Activated T-cell treated with anti-CD3 and anti-CD28 coated beads, Interleukin-2, amount 50 U/mL, for 72 hours (primary cell): ENCODE measurements around the gene VSIG8. TPM values are rescaled to one million over a fixed set of nuclear protein-coding genes. Genes with fewer than 3 reads are reported as not detected.

Source experiments
- ATAC-seq, 2 donors: fragments of 150-1000 bp; cut with Tn5 transposase; replicated peaks in 1 of 2; 2 replicates each; pipeline ENCODE4 v1.10.0; 2021; ENCODE audit warnings: moderate library complexity in 2 of 2, mild to moderate bottlenecking in 1 of 2
- DNase-seq, 2 donors: peaks; one replicate each; pipeline ENCODE4 v3.0.0; 2021 to 2022; ENCODE audit warnings: mixed read lengths in 1 of 2
- H3K27ac Mint-ChIP-seq: one replicate; pipeline ENCODE4 v1.8.0; 2022; ENCODE audit warnings: mild to moderate bottlenecking, moderate library complexity, mixed read lengths
- H3K27me3 Mint-ChIP-seq: one replicate; pipeline ENCODE4 v1.8.0; 2022; ENCODE audit warnings: low read depth, mixed read lengths
- H3K36me3 Mint-ChIP-seq, 2 donors: one replicate each; pipeline ENCODE4 v1.8.0; 2022; ENCODE audit warnings: mixed read lengths in 2 of 2, mild to moderate bottlenecking in 1 of 2; ENCODE audit not compliant: insufficient read depth in 2 of 2
- H3K4me1 Mint-ChIP-seq: one replicate; pipeline ENCODE4 v1.8.0; 2022; ENCODE audit warnings: low read depth, mixed read lengths
- H3K4me3 Mint-ChIP-seq, 2 donors: one replicate each; pipeline ENCODE4 v1.8.0; 2022; ENCODE audit warnings: mild to moderate bottlenecking in 2 of 2, mixed read lengths in 2 of 2, moderate library complexity in 2 of 2
- H3K9me3 Mint-ChIP-seq, 2 donors: one replicate each; pipeline ENCODE4 v1.8.0; 2022; ENCODE audit warnings: mixed read lengths in 2 of 2
- total RNA-seq, 2 donors: library from RNA; stranded (reverse); gene quantifications; one replicate each; pipeline ENCODE4 v1.2.3, GENCODE V29; 2022

VSIG8 gene
- total RNA-seq, 2 donors from 2014 or later: not detected

GRCh38 chr1:159828581-159829272, 33.7 kb downstream of the VSIG8 start:
- H3K4me3 Mint-ChIP-seq: peak overlapping the region in 1 of 2 donors; percentile 6
- no peaks in the 10 kb centered on the region for H3K27me3 Mint-ChIP-seq
- peaks cover 59% of the 10 kb centered on the region for H3K4me1 Mint-ChIP-seq
- ATAC-seq (peak in 1 of 2 donors; percentile 10), DNase-seq (no peak)
- no peak overlapping the region for H3K27ac Mint-ChIP-seq
- H3K9me3 Mint-ChIP-seq: no peaks in the 10 kb centered on the region
- peaks cover 0 to 1% of the 10 kb centered on the region in 2 donors for H3K36me3 Mint-ChIP-seq

DNA sequence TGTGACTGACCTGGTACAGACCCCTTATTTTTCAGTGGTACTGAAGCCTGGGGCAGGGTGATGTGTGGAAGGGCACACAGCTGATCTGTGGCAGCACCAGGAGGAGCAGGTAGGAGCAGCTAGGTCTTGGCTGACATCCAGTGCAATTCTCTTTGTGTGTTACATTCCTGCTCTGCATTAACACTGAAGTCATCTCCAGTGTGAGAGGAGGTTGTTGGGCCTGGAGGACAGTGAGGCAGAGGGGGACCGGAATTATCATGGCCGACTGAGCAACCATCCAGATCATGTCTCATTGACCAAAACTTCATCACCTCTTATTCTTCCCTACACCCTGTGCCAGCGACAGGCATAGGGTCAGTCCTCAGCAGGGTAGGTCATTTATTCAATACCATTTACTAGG, 34.3 kb downstream of the VSIG8 start:
- Mint-ChIP-seq H3K4me1 (peaks cover 59% of the 10 kb centered on the region), H3K27ac (no peak overlapping the region), H3K4me3 (no peak overlapping the region), H3K9me3 (no peaks in the 10 kb centered on the region), H3K36me3 (peaks cover 0 to 1% of the 10 kb centered on the region in 2 donors), H3K27me3 (no peaks in the 10 kb centered on the region)
- ATAC-seq (no peak), DNase-seq (no peak)

- Mint-ChIP-seq H3K4me3 (peak overlapping the region in 1 of 2 donors; percentile 12), H3K27me3 (no peaks in the 10 kb centered on the region), H3K9me3 (no peaks in the 10 kb centered on the region), H3K27ac (no peak overlapping the region), H3K4me1 (peaks cover 59% of the 10 kb centered on the region), H3K36me3 (peaks cover 0 to 1% of the 10 kb centered on the region in 2 donors)
- ATAC-seq (no peak), DNase-seq (no peak)
Measured at GRCh38 chr1:159827549-159827948, 34.9 kb downstream of the VSIG8 start.

- ATAC-seq (peak; percentile 5 to 8), DNase-seq (no peak)
- H3K27me3 Mint-ChIP-seq: no peaks in the 10 kb centered on the region
- H3K36me3 Mint-ChIP-seq: peaks cover 0 to 1% of the 10 kb centered on the region in 2 donors
- H3K27ac Mint-ChIP-seq: peak overlapping the region; percentile 18
- peak overlapping the region; percentile 14 to 68 for H3K4me3 Mint-ChIP-seq
- H3K4me1 Mint-ChIP-seq: peaks cover 59% of the 10 kb centered on the region
- no peaks in the 10 kb centered on the region for H3K9me3 Mint-ChIP-seq
Measured at GRCh38 chr1:159827102-159827490, 35.4 kb downstream of the VSIG8 start.

- Mint-ChIP-seq H3K27ac (peak within 1 kb of the TSS; percentile 18), H3K27me3 (no peaks in the 10 kb centered on the region), H3K9me3 (no peaks in the 10 kb centered on the region), H3K36me3 (peaks cover 0 to 1% of the 10 kb centered on the region in 2 donors), H3K4me3 (peak within 1 kb of the TSS; percentile 19 to 68), H3K4me1 (peaks cover 59% of the 10 kb centered on the region)
- DNase-seq (peak; percentile 71 to 77), ATAC-seq (peak; percentile 89 to 90)
Measured at GRCh38 chr1:159826441-159827101, 35.9 kb downstream of the VSIG8 start, which contains the start of gene SLAMF8. Gene SLAMF8, plus strand, starts transcription at chr1:159826873. Its CDS starts 26 bp downstream, at chr1:159826899.

DNA sequence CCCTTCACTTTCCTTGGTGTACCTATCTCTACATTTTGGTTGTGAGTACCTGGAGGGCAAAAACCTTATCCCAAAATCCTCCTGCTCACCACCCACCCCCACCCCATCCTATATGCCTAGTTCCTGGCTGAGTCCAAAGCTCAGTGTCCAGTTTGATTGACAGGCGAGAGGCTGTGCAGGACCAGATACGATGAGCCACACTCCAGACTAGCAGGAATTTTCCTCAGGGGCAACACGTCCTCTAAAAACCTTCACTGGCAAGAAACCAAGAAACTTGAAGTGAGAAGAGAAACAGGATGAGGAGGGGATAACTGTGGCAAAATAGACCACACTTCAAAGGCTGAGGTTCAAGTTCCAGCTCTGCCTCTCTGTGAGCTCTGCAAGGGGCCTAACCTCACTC, 36.9 kb downstream of the VSIG8 start:
- no peak overlapping the region for H3K27ac Mint-ChIP-seq
- H3K36me3 Mint-ChIP-seq: peaks cover 0 to 1% of the 10 kb centered on the region in 2 donors
- no peak for DNase-seq
- no peaks in the 10 kb centered on the region for H3K9me3 Mint-ChIP-seq
- peak overlapping the region in 1 of 2 donors; percentile 65 for H3K4me3 Mint-ChIP-seq
- no peaks in the 10 kb centered on the region for H3K27me3 Mint-ChIP-seq
- peaks cover 59% of the 10 kb centered on the region for H3K4me1 Mint-ChIP-seq
- no peak for ATAC-seq

DNA sequence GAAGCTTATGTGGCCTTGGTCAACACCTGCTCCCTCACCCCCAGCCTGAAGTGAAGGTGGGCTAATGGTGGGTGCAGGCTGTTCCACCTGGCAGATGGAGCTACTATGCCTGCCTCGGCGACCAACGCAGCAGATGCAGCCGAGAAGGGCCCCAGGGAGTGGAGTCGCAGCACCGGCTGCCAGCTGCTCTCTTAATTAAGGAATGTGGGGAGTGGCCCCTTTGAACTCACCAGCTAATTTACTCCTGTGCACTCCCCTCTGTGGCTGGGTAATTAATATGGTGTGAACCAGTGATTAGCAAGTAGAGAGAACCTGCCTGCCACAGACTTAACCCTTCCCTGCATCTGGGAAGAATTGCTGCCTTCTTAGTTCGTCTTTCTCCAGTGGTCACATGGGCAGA, 39.1 kb downstream of the VSIG8 start:
- no peaks in the 10 kb centered on the region for H3K9me3 Mint-ChIP-seq
- no peak overlapping the region for H3K4me3 Mint-ChIP-seq
- no peaks in the 10 kb centered on the region for H3K27me3 Mint-ChIP-seq
- H3K4me1 Mint-ChIP-seq: peaks cover 42% of the 10 kb centered on the region
- no peak for DNase-seq
- H3K27ac Mint-ChIP-seq: no peak overlapping the region
- peaks cover 0 to 1% of the 10 kb centered on the region in 2 donors for H3K36me3 Mint-ChIP-seq
- ATAC-seq: no peak

DNA sequence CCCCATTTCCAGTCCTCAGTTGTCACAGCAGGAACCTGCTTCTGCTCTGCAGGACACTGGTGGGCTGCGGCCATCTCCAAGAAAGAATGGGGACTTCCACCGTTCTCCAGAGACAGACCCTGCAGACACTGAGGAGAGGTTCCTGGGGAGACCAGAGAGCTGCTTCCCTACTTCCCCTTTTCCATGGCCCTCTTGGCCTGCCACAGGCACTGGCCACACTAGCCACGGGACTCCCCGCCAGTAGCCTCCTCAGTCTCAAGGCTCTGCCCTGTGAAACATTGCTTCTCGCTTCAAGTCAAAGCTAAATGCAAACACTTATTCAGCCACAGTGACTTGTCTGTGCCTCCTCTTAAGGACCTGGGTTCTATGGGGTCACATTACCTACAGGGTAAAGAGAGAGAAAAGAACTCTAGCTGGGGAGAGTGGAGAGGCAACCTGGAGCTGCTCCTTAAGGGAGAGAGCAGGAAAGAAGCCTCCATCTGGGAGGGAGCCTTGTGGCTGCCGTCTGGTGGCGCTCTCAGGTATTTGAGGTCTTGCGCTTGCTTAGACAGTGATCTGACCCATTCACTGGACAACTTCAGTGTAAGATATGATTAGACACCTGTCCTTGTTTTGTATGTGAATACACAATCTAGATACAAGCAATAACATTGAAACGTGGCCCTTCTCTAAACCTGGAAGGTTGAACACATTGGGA, 41.1 kb downstream of the VSIG8 start:
- Mint-ChIP-seq H3K36me3 (peaks cover 0 to 1% of the 10 kb centered on the region in 2 donors), H3K27ac (no peak overlapping the region), H3K4me3 (no peak overlapping the region), H3K9me3 (no peaks in the 10 kb centered on the region), H3K27me3 (no peaks in the 10 kb centered on the region), H3K4me1 (peaks cover 24% of the 10 kb centered on the region)
- ATAC-seq: no peak
- DNase-seq: no peak

DNA sequence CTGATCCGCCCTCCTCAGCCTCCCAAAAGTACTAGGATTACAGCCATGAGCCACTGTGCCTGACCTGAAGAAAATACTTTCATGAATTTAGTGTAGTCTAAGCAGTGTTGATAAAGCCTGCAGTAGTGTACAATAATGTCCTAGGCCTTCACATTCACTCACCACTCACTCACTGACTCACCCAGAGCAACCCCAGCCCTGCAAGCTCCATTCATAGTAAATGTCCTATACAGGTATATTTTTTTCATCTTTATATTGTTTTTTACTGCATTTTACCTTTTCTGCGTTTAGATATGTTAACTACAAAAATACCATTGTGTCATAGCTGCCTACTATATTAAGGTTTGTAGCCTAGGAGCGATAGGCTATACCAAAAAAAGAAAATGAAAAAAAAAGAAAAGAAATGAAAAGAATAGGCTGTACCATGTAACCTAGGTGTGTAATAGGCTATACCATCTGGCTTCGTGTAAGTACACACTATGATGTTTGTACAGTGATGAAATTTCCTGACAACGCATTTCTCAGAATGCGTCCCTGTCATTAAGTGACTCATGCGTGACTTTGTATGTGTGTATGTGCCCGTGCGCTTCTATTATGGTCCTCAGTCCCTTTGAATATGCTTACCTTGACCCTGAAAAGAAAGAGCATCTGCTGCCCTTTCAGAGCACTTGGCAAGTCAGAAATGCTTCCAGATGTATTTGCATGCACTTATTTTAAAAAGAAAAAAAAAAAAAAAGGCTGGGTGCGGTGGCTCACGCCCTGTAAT, 45.0 kb downstream of the VSIG8 start:
- no peaks in the 10 kb centered on the region for H3K36me3 Mint-ChIP-seq
- DNase-seq (no peak), ATAC-seq (peak; percentile 65 to 72)
- no peak overlapping the region for H3K4me3 Mint-ChIP-seq
- H3K27ac Mint-ChIP-seq: no peak overlapping the region
- H3K27me3 Mint-ChIP-seq: no peaks in the 10 kb centered on the region
- no peaks in the 10 kb centered on the region for H3K9me3 Mint-ChIP-seq
- H3K4me1 Mint-ChIP-seq: peaks cover 6% of the 10 kb centered on the region

- Mint-ChIP-seq H3K4me3 (no peak overlapping the region), H3K27ac (no peak overlapping the region), H3K36me3 (no peaks in the 10 kb centered on the region), H3K4me1 (peaks cover 6% of the 10 kb centered on the region), H3K27me3 (no peaks in the 10 kb centered on the region), H3K9me3 (no peaks in the 10 kb centered on the region)
- DNase-seq (no peak), ATAC-seq (no peak)
Measured at GRCh38 chr1:159815926-159816325, 46.5 kb downstream of the VSIG8 start.

GRCh38 chr1:159804924-159805323, 57.5 kb downstream of the VSIG8 start:
- H3K9me3 Mint-ChIP-seq: no peaks in the 10 kb centered on the region
- H3K27me3 Mint-ChIP-seq: peaks cover 6% of the 10 kb centered on the region
- ATAC-seq: peak in 1 of 2 donors; percentile 11
- no peaks in the 10 kb centered on the region for H3K36me3 Mint-ChIP-seq
- H3K27ac Mint-ChIP-seq: no peak overlapping the region
- H3K4me3 Mint-ChIP-seq: no peak overlapping the region
- no peak for DNase-seq
- H3K4me1 Mint-ChIP-seq: peaks cover 11% of the 10 kb centered on the region
